ENCODE measurements around the gene SQOR.

The SQOR gene

DNA sequence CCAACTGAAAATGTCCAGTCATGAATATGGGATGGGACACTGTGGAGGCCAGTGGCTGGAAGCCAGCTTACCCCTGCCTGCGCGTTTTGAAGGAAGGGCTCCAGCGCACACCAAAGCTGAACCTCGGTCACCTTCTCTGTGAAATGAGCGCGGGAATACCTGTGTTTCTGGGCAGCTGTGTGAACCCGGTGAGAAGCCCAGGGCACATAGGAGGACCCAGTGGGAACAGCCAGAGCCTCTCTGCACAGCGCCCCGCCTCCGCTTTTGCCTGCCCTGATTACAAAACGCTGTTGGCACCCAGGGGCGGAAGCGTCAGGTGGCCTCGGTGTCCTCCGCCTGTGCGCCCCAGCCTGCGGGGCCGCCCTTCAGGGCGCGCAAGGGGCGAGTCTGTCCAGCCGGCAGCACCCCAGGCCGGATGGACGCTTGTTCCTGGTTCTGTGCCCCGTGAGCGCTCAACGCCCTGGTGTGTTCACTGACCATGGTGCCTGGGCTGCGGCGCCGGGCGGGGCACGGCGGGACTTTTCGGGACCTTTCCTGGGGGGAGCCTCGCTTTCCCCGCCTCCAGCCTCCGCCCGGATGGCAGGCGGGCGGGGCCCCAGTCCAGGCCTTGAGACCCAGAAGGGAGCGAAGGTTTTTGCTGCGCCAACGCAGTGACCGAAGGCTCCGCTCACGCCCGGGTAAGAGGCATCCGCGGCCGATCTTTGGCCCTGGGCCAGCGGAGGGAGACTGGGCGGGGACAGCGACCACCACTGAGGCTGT is at the start of gene SQOR:
Gene SQOR (plus strand): TSS at position 598 of the 759 bp plus-strand sequence. CDS start 23,895 bp downstream, outside the sequence.
- DNase-seq, result no peak

DNA sequence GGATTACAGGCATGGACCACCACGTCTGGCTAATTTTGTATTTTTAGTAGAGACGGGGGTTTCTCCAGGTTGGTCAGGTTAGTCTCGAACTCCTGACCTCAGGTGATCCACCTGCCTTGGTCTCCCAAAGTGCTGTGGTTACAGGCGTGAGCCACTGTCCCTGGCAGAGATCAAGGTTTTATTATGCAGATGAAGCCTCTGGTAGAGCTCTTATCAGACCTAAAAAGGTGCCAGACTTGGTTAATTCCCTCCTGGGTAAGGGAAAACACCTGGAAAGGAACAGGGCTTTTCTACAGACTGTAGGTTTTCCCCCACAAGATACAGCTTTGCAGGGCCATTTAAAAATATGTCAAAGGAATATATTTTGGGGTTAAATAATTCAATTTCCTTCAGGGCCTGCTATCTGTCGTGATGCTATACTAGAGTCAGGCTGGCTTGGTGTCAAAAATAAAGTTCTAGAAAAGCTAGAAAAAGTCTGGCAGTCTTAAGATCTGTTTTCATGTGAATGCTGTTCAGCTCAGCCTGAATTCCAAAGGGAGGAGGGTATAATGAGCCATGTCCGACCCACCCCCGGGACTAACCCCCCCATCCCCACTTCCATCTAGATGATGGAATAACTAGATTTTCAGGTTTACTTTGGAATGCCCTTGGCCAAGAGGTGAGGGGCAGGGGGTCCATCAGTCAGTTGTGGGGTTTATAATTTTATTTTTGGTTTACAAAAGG is 49.6 kb upstream of the SQOR start:
- DNase-seq, result no peak

DNA sequence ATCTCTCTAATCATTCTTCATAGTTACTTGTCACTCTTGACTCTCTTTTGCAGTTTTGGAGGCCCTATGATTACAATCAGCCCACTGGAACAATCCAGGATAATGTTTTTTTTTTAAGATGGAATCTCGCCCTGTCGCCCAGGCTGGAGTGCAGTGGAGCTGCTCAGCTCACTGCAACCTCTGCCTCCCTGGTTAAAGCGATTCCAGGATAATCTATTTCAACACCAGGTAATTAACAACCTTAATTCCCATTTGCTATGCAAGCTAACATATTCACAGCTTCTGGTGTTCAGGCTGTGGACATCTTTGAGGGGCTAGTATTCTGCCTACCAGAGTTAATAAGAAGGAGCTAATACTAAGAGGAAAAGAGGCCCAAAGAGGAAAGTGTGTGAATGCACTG is 48.7 kb upstream of the SQOR start:
- DNase-seq, result no peak

DNA sequence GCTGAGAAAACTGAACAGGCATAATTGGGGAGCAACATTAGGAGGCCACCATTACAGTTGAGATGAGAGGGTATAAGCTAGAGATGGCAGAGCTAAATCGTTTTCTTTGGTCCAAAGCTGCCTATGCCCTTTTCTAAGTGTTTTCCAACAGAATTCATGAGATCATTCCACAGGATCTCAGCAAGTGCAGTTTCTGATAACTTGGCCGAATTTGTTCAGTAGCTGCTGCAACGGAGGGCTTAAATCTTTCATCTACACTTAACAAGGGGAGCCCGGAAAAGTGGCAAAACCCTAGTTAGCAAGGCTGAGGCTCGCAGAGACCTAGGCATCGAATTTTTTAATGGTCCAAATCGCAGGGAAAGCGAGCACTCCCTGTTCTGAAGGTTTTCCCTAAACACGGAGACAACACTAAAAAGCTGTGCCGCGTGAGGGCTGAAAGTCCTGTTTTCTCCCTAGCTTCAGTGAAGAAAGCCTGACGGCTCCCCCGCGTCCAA is 48.2 kb upstream of the SQOR start:
- DNase-seq, result no peak

DNA sequence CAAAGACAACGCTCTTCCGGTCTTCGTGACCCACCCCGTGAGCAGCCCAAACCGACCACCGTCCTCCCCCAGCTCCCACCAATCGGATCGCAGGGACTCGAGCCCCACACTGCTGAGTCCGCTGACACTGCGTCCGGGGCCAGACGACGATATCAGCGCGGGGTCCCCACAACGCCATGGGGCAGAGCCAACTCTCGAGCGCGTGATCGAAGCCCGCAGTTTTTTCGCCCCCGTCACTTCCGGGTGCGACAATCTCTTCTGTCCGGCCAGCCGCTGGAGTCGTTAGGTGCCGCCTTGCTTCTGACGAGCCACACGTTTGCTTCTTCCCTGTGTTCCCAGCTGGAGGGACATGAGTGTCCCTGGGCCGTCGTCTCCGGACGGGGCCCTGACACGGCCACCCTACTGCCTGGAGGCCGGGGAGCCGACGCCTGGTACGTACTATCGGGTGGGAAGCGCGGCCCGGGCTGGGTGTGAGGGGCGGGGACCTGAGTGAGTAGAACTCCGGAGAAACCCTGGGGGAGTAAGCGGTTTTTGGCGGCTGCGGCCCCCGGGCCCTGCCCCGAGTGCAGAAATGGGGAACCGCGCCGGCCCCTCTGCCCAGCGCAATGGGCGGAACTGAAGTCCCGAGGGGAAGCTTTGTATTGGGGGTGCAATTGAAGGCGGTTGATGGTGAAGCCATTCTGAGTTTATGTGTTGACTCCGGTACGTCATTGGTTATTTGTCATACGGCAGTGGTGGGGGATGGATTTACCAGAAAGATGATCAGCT is 47.5 kb upstream of the SQOR start, which contains the start of gene BLOC1S6:
Gene BLOC1S6 (plus strand): TSS at position 285 of the 768 bp plus-strand sequence. CDS start 65 bp downstream, at position 350.
- peak; percentile 86 for DNase-seq

DNA sequence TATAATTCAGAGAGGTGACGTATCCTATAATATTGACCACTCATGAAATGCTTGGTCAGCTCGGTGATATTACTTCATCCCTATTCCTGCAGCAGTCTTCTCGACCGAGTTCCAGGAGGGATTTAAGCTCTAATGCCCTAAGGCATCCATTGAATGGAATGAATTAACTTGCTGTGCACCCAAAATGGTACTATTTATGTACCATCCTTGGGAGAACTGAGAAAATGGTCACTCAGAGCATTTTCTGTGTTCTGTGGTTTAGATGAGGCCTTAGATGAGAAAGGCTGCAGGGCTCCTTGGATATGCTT is 47.0 kb upstream of the SQOR start:
- DNase-seq, result no peak

DNA sequence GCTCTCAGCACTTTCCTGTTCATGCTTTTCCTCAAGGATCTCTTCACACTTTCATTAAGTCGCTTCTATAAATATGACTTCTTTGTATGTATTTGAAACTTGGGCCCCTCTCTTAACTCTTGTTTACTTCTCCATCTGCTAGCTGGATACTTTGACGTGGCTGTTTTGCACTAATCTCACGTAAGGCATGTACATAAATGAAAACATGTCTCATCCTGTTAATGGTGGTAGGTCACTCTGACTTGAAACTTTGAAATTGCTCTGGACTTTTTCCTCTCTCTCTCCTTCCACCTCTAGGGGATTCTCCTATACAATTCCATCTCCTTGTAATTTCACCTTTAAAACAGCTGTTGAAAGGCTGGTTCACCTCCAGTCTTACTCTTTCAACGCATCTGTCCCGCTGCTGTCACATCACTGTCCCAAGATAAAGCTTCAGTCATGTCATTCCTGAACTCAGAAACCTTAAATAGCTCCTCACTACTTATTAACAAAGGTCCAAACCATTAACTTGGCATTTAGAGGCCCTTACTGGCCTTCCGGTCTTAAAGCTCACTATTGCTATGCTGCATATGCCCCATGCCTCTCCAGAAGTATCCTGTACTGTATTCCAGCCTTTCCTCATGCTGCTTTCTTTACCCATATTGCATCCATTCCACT is 46.5 kb upstream of the SQOR start:
- no peak for DNase-seq

DNA sequence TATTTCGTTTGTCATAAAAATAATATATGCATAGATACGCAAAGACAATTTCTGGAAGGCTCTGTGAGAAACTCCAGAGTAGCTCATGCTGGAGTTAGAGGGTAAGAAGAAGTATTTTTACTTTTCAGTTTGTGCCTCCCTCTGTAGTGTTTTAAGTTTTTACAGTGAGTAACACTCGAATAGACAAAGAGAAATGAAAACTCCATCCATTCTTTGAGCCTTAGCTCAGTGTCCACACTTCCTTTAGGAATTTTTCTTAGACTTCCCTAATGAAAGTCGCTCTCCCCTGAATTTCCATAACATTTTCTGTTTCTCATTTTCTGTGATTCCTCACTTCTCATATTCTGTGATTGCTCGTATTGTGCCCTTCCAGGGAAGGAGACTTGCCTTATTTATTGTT is 45.6 kb upstream of the SQOR start:
- DNase-seq, result no peak

DNA sequence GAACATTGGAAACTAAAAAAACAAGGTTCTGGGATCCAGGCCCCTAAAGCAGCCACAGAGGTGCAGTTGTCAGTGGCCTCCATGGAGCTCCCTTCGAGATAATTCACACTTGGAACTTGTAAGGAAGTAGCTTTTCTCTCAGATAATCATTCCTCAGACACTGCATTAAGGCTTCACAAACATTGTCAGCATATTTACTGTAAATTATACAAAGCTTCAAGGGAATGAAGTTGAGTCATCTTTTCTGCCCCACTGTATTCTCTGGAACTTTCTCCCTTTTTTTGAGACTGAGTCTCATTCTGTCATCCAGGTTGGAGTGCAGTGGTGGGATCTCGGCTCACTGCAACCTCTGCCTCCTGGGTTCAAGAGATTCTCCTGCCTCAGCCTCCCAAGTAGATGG is 40.5 kb upstream of the SQOR start:
- no peak for DNase-seq

DNA sequence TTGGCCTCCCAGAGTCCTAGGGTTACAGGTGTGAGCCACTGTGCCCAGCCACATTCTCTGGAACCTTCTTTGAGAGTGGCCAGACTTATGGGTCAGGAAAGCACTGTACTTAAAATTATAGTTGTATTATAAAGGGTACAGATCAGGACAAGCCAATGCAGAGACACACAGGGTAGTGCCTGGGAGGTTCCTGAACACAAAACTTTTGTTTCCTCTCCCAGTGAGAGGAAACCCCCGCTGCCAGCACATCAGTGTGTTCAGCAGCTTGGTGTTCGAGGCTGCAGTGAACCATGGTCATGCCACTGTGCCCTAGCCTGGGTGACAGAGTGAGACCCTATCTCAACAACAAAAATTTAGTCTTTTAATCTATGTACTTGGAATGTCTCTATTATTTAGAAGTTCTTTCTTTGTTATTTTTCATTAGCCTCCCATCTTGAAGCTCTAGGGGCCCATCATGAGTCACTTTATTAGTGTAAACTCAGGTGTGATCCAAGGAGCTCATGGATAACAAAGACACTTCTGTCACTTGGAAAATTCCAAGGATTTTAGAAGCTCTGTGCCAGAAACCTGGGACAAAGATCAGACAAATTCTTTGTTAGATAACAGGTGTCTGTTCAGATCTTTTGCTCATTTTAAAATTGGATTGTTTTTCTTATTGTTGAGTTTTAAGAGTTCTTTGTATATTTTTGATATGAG is 39.8 kb upstream of the SQOR start:
- DNase-seq, result no peak

DNA sequence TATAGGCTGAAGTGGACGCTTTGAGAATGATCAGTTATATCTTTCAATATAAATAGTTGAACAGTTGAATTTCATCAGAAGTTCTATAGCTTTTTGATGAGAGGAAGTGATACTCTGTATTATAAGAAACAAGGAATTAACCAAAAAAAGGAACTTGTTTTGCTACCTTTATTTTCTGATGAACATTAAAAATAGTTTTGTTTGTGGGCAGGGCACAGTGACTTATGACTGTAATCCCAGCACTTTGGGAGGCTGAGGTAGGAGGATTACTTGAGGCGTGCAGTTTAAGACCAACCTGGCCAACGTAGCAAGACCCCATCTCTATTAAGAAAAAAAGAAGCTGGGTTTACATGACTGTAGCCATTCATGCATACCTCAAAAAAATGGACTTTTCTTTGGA is 30.9 kb upstream of the SQOR start:
- no peak for DNase-seq

DNA sequence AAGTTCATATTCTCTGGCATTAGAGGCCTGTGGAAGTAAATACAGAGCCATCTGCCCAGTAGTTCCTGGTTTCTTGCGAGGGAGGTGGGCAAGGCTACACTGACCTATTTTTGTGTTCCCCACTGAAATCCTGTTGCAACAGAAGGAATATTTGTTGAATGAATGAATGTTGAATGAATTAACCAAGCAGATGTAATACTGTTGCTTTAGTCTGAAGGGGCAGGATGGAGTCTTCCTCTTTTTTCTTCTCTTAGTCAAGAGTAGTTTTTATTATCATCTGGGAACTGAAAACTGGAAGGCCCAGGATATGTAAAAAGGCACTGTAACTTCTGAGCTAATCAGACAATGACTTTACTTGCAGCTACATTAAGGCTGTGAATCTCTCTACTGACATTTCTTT is 30.5 kb upstream of the SQOR start:
- DNase-seq, result no peak

DNA sequence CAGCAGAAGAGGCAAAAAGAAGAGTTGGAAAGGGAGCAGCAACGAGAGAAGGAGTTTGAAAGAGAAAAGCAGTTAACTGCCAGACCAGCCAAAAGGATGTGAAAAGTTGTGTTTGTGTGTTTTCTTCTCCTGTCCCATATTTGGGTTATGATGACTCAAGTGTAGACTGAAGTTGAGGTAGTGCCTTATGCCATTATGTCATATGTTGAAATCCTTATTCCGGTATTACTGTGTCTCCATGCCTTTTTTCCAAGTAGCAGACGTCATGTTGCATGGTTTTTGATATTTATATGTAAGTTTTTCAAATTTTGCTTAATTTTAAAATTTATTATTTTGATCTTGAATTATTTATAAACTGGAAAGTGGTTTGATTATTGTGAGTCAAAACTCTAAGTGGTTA is 28.4 kb upstream of the SQOR start:
- no peak for DNase-seq

DNA sequence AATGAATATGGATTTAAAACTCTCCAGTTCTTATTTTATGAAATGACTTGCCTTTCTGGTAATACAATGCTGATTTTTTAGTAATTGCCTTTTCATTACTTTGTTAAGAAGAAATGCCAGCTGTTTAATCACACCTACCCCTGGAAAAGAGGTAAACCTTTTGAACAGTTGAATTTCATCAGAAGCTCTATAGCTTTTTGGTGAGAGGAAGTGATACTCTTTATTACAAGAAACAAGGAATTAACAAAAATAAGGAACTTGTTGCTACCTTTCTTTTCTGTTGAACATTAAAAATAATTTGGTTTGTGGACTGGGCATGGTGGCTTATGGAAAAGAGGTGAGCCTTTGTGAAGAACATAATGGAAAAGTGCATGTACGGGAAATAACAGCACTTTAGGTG is 28.0 kb upstream of the SQOR start:
- DNase-seq, result no peak

DNA sequence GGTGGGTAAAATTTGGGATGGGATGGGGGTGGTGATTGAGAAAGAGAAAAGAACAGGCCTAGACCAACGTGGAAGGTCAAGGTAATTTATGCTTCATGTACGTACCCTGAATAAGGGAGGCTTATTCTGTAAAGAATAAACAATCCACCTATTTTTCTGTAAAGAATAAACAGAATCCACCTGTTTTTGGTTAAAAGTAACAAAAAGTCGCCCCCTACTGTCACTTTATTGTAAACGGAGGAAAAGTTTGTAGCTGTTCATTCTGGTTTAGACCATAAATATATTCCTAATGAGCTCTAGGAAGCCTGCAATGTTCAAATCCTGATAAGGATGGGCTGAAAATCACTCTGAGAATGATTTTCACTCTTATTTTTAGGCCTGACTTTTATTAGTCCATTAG is 23.5 kb upstream of the SQOR start:
- no peak for DNase-seq

DNA sequence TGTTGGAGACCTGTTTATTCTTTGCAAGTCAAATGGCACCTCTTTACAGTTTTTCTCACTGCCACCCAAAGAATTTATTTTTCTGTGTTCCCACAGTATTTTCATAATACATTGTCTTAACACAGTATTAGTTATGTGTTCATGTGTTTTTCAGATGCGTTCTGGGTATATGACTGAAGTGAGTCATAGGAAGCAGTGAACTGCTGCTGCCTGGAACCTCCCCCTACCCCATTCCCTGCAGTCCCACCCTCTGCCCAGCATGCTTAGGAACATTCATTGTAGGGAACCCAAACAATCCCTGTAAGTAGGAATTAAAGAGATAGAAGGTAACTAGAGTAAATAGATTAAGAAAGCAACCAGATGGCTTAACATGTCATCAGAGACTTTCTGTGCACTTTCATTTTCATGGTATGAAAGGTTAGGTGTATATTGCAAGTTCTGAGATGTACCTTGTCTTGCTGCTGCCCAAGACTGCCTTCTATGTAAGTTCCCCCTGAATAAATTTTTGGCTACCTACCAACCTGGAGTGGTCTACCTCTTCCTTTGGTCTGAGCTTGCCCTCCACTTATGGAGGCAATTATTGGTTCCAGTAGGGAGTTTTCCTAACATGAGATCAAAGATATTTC is 21.9 kb upstream of the SQOR start:
- DNase-seq, result no peak

DNA sequence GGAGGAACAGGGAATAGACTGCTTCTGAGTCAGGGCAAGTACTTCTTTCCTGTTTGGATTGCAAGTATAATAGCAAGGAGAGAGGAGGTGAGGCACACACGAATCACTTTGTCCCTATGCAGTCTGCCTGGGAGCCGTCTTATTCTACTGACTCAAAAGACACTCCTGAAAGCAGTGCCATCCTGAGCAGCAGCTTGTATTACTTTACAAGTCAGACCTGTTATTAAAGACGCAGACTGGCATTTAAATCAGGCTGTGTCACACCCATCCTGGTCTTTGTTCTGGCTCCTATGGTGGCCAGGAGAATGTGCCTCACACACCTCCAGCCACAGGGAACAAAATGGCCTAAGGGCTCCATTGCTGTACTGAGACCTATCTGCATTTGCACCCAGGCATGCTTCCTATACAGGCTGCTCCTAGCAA is 17.9 kb upstream of the SQOR start:
- DNase-seq, result no peak

DNA sequence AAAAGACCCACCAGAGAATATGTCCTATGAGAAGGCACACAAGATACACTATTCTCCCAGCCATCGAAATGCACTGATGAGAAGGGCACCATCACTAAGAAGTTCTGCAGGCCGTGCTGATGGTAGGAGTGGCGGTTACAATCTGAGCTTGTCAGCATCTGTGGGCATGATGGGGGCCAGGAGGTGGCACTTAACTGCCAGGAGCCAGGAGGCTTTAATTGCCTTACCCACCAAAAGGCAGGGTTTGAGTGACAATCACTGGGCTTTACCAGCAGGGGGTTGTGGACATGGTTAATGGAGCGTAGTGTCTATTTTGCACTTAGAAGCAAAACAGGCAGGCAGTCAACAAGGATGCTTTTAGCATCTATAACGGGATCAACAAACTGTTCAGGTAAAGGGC is 16.0 kb upstream of the SQOR start:
- no peak for DNase-seq

DNA sequence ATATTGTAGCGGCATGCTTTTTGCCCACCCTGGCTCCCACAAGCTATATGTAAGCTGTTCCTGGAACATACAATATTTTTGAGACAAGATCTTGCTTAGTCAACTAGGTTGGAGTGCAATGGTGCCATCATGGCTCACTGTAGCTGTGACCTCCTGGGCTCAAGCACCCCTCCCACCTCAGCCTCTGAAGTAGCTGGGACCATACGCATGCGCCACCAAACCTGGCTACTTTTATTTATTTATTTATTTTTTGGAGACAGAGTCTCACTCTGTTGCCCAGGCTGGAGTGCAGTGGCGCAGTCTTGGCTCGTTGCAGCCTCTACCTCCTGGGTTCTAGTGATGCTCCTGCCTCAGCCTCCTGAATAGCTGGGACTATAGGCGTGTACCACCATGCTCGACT is 6.7 kb upstream of the SQOR start:
- DNase-seq, result no peak

DNA sequence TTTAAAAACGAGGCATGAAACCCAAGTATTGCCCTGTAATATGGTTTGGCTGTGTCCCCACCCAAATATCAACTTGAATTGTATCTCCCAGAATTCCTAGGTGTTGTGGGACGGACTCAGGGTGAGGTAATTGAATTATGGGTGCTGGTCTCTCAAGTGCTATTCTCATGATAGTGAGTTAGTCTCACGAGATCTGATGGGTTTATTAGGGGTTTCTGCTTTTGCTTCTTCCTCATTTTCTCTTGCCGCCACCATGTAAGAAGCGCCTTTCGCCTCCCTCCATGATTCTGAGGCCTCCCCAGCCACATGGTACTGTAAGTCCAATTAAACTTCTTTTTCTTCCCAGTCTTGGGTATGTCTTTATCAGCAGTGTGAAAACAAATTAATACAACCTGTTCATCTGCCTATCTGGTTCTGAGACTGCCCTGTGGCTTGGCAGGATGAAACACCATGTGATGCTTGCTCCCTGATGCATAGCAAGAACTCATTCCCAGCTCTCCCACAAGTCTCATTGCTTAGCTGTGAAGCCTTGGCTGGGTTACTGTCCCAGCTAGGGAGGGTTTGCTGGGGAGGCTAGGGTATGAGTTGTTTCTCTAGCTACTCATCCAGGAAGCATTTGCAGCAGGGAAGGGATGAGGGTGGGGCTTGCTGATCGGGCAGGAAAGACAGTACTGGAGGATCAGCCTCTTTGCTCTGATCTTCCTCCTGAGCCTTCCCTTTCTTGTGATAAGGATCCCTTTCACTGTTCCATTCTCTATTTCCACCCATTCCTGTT is 3.7 kb upstream of the SQOR start:
- DNase-seq, result no peak

DNA sequence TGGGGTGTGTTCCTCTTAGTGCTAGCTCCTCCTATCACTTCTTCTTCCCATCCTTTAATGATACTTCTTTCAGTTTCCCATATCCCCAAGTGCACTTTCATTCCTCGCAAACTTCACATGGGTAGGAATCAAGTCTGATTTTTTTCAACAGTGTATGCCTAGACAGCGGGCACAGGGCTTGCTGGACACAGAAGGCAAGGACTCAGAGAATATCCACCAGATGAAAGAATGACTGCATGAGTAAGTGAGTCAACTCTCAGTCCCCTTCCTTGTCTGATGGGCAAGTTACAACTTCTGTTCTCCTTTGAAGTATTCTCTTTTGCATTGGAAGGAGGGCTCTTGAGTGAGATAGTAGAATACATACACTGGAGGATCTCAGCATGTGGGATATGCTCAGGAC is 3.1 kb upstream of the SQOR start:
- no peak for DNase-seq
